ENCODE data around the gene PSD4.

PSD4 gene

GRCh38 chr2:113176696-113177355 is 3.1 kb downstream of the PSD4 start:
- no peaks in the 10 kb centered on the region for H3K36me3 ChIP-seq (ENCODE audit: insufficient read depth, insufficient read length, low read length)
- no peaks in the 10 kb centered on the region for H3K9me3 ChIP-seq (ENCODE audit: insufficient read depth, low read length)
- no peak for DNase-seq (ENCODE audit: low read depth, low spot score)
- peaks cover 17% of the 10 kb centered on the region for H3K4me1 ChIP-seq (ENCODE audit: insufficient read depth, insufficient read length)
- no peak overlapping the region for H3K4me3 ChIP-seq (ENCODE audit: insufficient read length, low read depth)
- H3K27me3 ChIP-seq (ENCODE audit: insufficient read depth, insufficient read length), result no peaks in the 10 kb centered on the region
- H3K9ac ChIP-seq (ENCODE audit: insufficient read length, low read depth), result no peak overlapping the region
- TF ChIP-seq YY1 (IDR thresholded peaks at IDR 0.05; ENCODE audit: insufficient read depth, insufficient read length) (no peak), ZNF274 (IDR thresholded peaks at IDR 0.05; ENCODE audit: low read depth, low read length) (no peak), SUZ12 (IDR thresholded peaks at IDR 0.05; ENCODE audit: extremely low read depth, insufficient read depth, insufficient read length) (no peak)

DNA sequence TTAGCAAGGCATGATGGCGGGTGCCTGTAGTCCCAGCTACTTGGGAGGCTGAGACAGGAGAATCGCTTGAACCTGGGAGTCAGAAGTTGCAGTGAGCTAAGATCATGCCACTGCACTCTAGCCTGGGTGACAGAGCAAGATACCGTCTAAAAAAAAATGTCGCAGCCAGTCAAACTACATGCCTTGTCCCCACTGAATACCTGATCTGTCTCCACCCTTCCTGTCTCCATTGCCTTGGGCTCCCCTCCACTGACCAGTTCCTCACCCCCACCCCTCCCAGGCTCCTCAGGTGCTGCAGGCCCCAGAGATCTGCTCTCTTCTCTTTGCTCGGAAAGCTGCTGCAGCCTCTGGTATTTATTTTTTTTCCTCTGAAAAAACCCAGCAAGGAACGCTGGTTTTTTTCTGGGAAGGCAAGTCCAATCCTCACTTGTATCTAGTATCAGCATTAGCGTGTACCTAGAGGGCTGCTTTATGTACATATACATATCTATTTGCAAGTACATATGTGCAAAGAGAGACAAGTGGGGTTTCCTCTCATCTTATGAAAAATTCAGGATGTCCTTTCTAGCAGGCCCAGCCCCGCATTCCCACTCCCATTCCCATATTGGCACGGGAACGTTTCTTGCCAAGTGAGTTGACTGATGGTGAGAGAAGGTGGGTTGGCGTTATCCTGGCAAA is 4.4 kb downstream of the PSD4 start:
- no peak for DNase-seq (ENCODE audit: low read depth, low spot score)
- H3K4me3 ChIP-seq (ENCODE audit: insufficient read length, low read depth), result no peak overlapping the region
- no peak overlapping the region for H3K9ac ChIP-seq (ENCODE audit: insufficient read length, low read depth)
- H3K27me3 ChIP-seq (ENCODE audit: insufficient read depth, insufficient read length), result no peaks in the 10 kb centered on the region
- H3K36me3 ChIP-seq (ENCODE audit: insufficient read depth, insufficient read length, low read length), result no peaks in the 10 kb centered on the region
- H3K4me1 ChIP-seq (ENCODE audit: insufficient read depth, insufficient read length), result peaks cover 17% of the 10 kb centered on the region
- TF ChIP-seq ZNF274 (IDR thresholded peaks at IDR 0.05; ENCODE audit: low read depth, low read length) (no peak), SUZ12 (IDR thresholded peaks at IDR 0.05; ENCODE audit: extremely low read depth, insufficient read depth, insufficient read length) (no peak)
- H3K9me3 ChIP-seq (ENCODE audit: insufficient read depth, low read length), result no peaks in the 10 kb centered on the region

- TF ChIP-seq YY1 (IDR thresholded peaks at IDR 0.05; ENCODE audit: insufficient read depth, insufficient read length), result no peak
- no peak for TF ChIP-seq SUZ12 (IDR thresholded peaks at IDR 0.05; ENCODE audit: extremely low read depth, insufficient read depth, insufficient read length)
- no peak for TF ChIP-seq ZNF274 (IDR thresholded peaks at IDR 0.05; ENCODE audit: low read depth, low read length)
- Histone ChIP-seq H3K36me3 (ENCODE audit: insufficient read depth, insufficient read length, low read length) (no peaks in the 10 kb centered on the region), H3K27me3 (ENCODE audit: insufficient read depth, insufficient read length) (no peaks in the 10 kb centered on the region), H3K4me1 (ENCODE audit: insufficient read depth, insufficient read length) (peaks cover 12% of the 10 kb centered on the region), H3K9me3 (ENCODE audit: insufficient read depth, low read length) (no peaks in the 10 kb centered on the region), H3K4me3 (ENCODE audit: insufficient read length, low read depth) (no peak overlapping the region), H3K9ac (ENCODE audit: insufficient read length, low read depth) (no peak overlapping the region)
- no peak for DNase-seq (ENCODE audit: low read depth, low spot score)
These were observed 5.1 kb downstream of the PSD4 start for GRCh38 chr2:113178891-113179290.

DNA sequence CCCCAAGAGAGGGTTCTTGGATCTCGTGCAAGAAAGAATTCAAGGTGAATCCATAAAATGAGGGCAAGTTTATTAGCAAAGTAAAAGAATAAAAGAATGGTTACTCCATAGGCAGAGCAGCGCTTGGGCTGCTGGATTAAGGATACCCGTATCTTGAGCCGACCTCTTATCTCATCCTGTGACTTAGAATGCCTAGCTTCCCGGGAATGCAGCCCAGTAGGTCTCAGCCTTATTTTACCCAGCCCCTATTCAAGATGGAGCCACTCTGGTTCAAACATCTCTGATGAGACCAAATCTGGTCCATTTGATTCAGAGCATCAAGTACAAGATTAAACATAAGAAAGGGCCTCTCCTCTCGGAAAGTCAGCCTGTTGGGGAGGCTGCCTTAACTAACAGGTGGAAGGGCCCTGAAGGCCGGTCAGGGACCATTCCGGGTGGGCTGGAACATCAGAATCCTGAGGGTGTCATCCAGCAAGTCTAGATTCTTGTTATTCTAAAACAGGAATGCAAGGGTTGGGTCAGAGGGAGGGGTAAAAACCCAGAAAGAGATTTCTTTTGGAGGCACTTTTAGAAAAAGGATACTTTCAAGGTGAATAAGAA is 5.8 kb downstream of the PSD4 start:
- Histone ChIP-seq H3K9me3 (ENCODE audit: insufficient read depth, low read length) (no peaks in the 10 kb centered on the region), H3K9ac (ENCODE audit: insufficient read length, low read depth) (no peak overlapping the region), H3K27me3 (ENCODE audit: insufficient read depth, insufficient read length) (no peaks in the 10 kb centered on the region), H3K36me3 (ENCODE audit: insufficient read depth, insufficient read length, low read length) (no peaks in the 10 kb centered on the region), H3K4me3 (ENCODE audit: insufficient read length, low read depth) (no peak overlapping the region), H3K4me1 (ENCODE audit: insufficient read depth, insufficient read length) (peaks cover 8% of the 10 kb centered on the region)
- TF ChIP-seq SUZ12 (IDR thresholded peaks at IDR 0.05; ENCODE audit: extremely low read depth, insufficient read depth, insufficient read length) (no peak), YY1 (IDR thresholded peaks at IDR 0.05; ENCODE audit: insufficient read depth, insufficient read length) (no peak), ZNF274 (IDR thresholded peaks at IDR 0.05; ENCODE audit: low read depth, low read length) (no peak)
- no peak for DNase-seq (ENCODE audit: low read depth, low spot score)

- H3K4me1 ChIP-seq (ENCODE audit: insufficient read depth, insufficient read length), result peaks cover 5% of the 10 kb centered on the region
- no peaks in the 10 kb centered on the region for H3K36me3 ChIP-seq (ENCODE audit: insufficient read depth, insufficient read length, low read length)
- TF ChIP-seq SUZ12 (IDR thresholded peaks at IDR 0.05; ENCODE audit: extremely low read depth, insufficient read depth, insufficient read length), result no peak
- TF ChIP-seq ZNF274 (IDR thresholded peaks at IDR 0.05; ENCODE audit: low read depth, low read length), result no peak
- no peak for TF ChIP-seq YY1 (IDR thresholded peaks at IDR 0.05; ENCODE audit: insufficient read depth, insufficient read length)
- DNase-seq (ENCODE audit: low read depth, low spot score), result no peak
- no peaks in the 10 kb centered on the region for H3K27me3 ChIP-seq (ENCODE audit: insufficient read depth, insufficient read length)
- H3K9ac ChIP-seq (ENCODE audit: insufficient read length, low read depth), result no peak overlapping the region
- no peak overlapping the region for H3K4me3 ChIP-seq (ENCODE audit: insufficient read length, low read depth)
- H3K9me3 ChIP-seq (ENCODE audit: insufficient read depth, low read length), result no peaks in the 10 kb centered on the region
These were observed 6.6 kb downstream of the PSD4 start for GRCh38 chr2:113180131-113180946.

DNA sequence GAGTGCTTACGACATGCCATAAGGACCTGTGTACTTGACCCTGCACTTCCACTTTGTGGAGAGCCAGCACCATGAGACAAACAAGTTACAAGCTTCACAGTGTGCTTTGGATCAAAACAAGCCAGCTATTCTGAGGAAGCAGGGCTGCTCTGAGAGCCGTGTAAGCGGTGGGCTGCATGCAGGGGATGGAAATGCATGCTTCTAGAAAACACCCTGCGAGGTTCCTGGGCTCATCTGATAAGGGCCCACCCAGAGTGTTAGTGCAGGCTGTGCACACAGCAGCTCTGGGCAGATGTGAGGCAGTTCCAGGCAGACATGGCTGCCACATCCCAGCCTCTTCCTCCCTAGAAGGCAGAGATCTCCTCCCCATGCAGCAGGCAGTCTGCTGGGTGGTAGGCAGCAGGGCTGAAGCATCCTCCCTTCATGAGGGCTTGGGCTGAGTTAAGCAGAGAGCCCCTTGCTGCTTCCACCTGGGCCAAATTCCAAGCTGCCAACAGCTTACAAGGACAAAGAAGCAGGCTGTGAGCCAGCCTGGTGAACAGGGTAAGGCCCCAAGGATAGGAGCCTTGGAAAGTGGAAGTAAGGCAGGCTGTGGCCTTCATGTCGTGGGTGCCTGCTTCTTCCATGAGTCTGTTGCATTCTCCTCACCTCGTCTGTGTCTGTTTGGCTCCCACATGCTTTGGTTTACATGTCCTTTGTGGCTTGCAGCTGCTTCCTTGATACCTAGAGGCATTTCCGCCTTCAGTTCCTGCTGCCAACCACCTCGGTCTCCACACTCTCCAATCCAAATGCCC is 7.7 kb downstream of the PSD4 start:
- no peaks in the 10 kb centered on the region for H3K9me3 ChIP-seq (ENCODE audit: insufficient read depth, low read length)
- H3K36me3 ChIP-seq (ENCODE audit: insufficient read depth, insufficient read length, low read length), result no peaks in the 10 kb centered on the region
- no peak overlapping the region for H3K9ac ChIP-seq (ENCODE audit: insufficient read length, low read depth)
- DNase-seq (ENCODE audit: low read depth, low spot score), result no peak
- TF ChIP-seq ZNF274 (IDR thresholded peaks at IDR 0.05; ENCODE audit: low read depth, low read length), result no peak
- no peak for TF ChIP-seq SUZ12 (IDR thresholded peaks at IDR 0.05; ENCODE audit: extremely low read depth, insufficient read depth, insufficient read length)
- TF ChIP-seq YY1 (IDR thresholded peaks at IDR 0.05; ENCODE audit: insufficient read depth, insufficient read length), result no peak
- H3K4me3 ChIP-seq (ENCODE audit: insufficient read length, low read depth), result no peak overlapping the region
- H3K27me3 ChIP-seq (ENCODE audit: insufficient read depth, insufficient read length), result no peaks in the 10 kb centered on the region
- peaks cover 4% of the 10 kb centered on the region for H3K4me1 ChIP-seq (ENCODE audit: insufficient read depth, insufficient read length)

Measured in NT2/D1 (cell line).